Measurements from ENCODE around the gene GRM5. TPM values are rescaled to one million over a fixed set of nuclear protein-coding genes. Genes with fewer than 3 reads are reported as not detected.

Gene GRM5
- total RNA-seq, 1 donor from 2014 or later, result not detected

- no peaks in the 10 kb centered on the region for H3K36me3 ChIP-seq
These were observed 531.6 kb downstream of the GRM5 start for GRCh38 chr11:88534185-88534584.

GRCh38 chr11:88533001-88533400 lies 532.8 kb downstream of the GRM5 start:
- Mint-ChIP-seq H3K27ac (no peak overlapping the region), H3K4me1 (no peaks in the 10 kb centered on the region), H3K36me3 (no peaks in the 10 kb centered on the region), H3K27me3 (ENCODE audit: insufficient read depth, low read depth) (no peaks in the 10 kb centered on the region), H3K9me3 (no peaks in the 10 kb centered on the region), H3K4me3 (no peak overlapping the region)
- Histone ChIP-seq H3K79me2 (ENCODE audit: low read depth) (no peaks in the 10 kb centered on the region), H3K4me2 (no peak overlapping the region), H3F3A (ENCODE audit: low read depth) (no peaks in the 10 kb centered on the region), H3K4me1 (no peaks in the 10 kb centered on the region), H2AFZ (replicated peaks) (no peak overlapping the region), H4K20me1 (ENCODE audit: low read depth) (no peaks in the 10 kb centered on the region), H3K27me3 (no peaks in the 10 kb centered on the region), H3K27ac (no peak overlapping the region), H3K9me3 (ENCODE audit: low read depth) (no peaks in the 10 kb centered on the region), H3K9ac (no peak overlapping the region), H3K4me3 (no peak overlapping the region), H3K36me3 (no peaks in the 10 kb centered on the region)
- TF ChIP-seq CTCF (IDR thresholded peaks at IDR 0.05), result no peak
- TF ChIP-seq EZH2 (IDR thresholded peaks at IDR 0.05), result no peak
- no peak for TF ChIP-seq EZH2phosphoT487 (IDR thresholded peaks at IDR 0.05)
- no peak for DNase-seq (ENCODE audit: low spot score)

More at GRCh38 chr11:88534185-88534584, 531.6 kb downstream of the GRM5 start:
- no peak overlapping the region for H3K27ac ChIP-seq
- H3K4me3 ChIP-seq, result no peak overlapping the region
- H2AFZ ChIP-seq (replicated peaks), result no peak overlapping the region
- no peak for TF ChIP-seq CTCF (IDR thresholded peaks at IDR 0.05)
- TF ChIP-seq EZH2phosphoT487 (IDR thresholded peaks at IDR 0.05), result no peak
- TF ChIP-seq EZH2 (IDR thresholded peaks at IDR 0.05), result no peak
- no peaks in the 10 kb centered on the region for H3K36me3 Mint-ChIP-seq
- no peaks in the 10 kb centered on the region for H3F3A ChIP-seq (ENCODE audit: low read depth)
- H3K4me3 Mint-ChIP-seq, result no peak overlapping the region
- H3K79me2 ChIP-seq (ENCODE audit: low read depth), result no peaks in the 10 kb centered on the region
- H3K4me2 ChIP-seq, result no peak overlapping the region
- H3K27me3 ChIP-seq, result no peaks in the 10 kb centered on the region
- no peaks in the 10 kb centered on the region for H3K4me1 ChIP-seq
- no peak overlapping the region for H3K27ac Mint-ChIP-seq
- DNase-seq (ENCODE audit: low spot score), result no peak
- H3K27me3 Mint-ChIP-seq (ENCODE audit: insufficient read depth, low read depth), result no peaks in the 10 kb centered on the region
- H3K9me3 ChIP-seq (ENCODE audit: low read depth), result no peaks in the 10 kb centered on the region
- no peaks in the 10 kb centered on the region for H3K9me3 Mint-ChIP-seq
- no peaks in the 10 kb centered on the region for H4K20me1 ChIP-seq (ENCODE audit: low read depth)
- no peaks in the 10 kb centered on the region for H3K4me1 Mint-ChIP-seq
- no peak overlapping the region for H3K9ac ChIP-seq

- Histone ChIP-seq H3K4me3 (no peak overlapping the region), H3K9ac (no peak overlapping the region), H3K27me3 (no peaks in the 10 kb centered on the region), H3K9me3 (ENCODE audit: low read depth) (no peaks in the 10 kb centered on the region), H3K36me3 (no peaks in the 10 kb centered on the region), H4K20me1 (ENCODE audit: low read depth) (no peaks in the 10 kb centered on the region), H3K79me2 (ENCODE audit: low read depth) (no peaks in the 10 kb centered on the region), H3K4me2 (no peak overlapping the region), H3K27ac (no peak overlapping the region), H3K4me1 (no peaks in the 10 kb centered on the region), H3F3A (ENCODE audit: low read depth) (no peaks in the 10 kb centered on the region), H2AFZ (replicated peaks) (no peak overlapping the region)
- TF ChIP-seq CTCF (IDR thresholded peaks at IDR 0.05), result no peak
- TF ChIP-seq EZH2phosphoT487 (IDR thresholded peaks at IDR 0.05), result no peak
- no peak for TF ChIP-seq EZH2 (IDR thresholded peaks at IDR 0.05)
- Mint-ChIP-seq H3K27ac (no peak overlapping the region), H3K9me3 (no peaks in the 10 kb centered on the region), H3K36me3 (no peaks in the 10 kb centered on the region), H3K4me1 (no peaks in the 10 kb centered on the region), H3K4me3 (no peak overlapping the region), H3K27me3 (ENCODE audit: insufficient read depth, low read depth) (no peaks in the 10 kb centered on the region)
- DNase-seq (ENCODE audit: low spot score), result no peak
These were observed 534.0 kb downstream of the GRM5 start for GRCh38 chr11:88531831-88532230.

Measured in neural progenitor cell (in vitro differentiated cells).